AG09319 (cell line): Measurements from ENCODE around the gene CDKN1B.

Source experiments
- DNase-seq: peaks from one replicate; pipeline ENCODE4 v3.0.0-alpha.2; 2010; ENCODE audit warnings: low read depth; ENCODE audit errors: extremely low read depth
- TF ChIP-seq, protein P1 (sequence below): IDR thresholded peaks from 2 replicates; pipeline ENCODE4 v1.5.1; 2011; ENCODE audit warnings: low read depth, mild to moderate bottlenecking, inconsistent platforms, low read length, moderate library complexity

The CDKN1B gene

DNA sequence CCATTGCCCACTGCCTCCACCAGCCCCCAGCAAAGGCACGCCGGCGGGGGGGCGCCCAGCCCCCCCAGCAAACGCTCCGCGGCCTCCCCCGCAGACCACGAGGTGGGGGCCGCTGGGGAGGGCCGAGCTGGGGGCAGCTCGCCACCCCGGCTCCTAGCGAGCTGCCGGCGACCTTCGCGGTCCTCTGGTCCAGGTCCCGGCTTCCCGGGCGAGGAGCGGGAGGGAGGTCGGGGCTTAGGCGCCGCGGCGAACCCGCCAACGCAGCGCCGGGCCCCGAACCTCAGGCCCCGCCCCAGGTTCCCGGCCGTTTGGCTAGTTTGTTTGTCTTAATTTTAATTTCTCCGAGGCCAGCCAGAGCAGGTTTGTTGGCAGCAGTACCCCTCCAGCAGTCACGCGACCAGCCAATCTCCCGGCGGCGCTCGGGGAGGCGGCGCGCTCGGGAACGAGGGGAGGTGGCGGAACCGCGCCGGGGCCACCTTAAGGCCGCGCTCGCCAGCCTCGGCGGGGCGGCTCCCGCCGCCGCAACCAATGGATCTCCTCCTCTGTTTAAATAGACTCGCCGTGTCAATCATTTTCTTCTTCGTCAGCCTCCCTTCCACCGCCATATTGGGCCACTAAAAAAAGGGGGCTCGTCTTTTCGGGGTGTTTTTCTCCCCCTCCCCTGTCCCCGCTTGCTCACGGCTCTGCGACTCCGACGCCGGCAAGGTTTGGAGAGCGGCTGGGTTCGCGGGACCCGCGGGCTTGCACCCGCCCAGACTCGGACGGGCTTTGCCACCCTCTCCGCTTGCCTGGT lies at the start of gene CDKN1B:
TSS of gene CDKN1B (plus strand) at position 576 of the 793 bp plus-strand sequence. CDS start 472 bp downstream, outside the sequence.
- DNase-seq = peak; percentile 97
- TF ChIP-seq, protein P1, sequence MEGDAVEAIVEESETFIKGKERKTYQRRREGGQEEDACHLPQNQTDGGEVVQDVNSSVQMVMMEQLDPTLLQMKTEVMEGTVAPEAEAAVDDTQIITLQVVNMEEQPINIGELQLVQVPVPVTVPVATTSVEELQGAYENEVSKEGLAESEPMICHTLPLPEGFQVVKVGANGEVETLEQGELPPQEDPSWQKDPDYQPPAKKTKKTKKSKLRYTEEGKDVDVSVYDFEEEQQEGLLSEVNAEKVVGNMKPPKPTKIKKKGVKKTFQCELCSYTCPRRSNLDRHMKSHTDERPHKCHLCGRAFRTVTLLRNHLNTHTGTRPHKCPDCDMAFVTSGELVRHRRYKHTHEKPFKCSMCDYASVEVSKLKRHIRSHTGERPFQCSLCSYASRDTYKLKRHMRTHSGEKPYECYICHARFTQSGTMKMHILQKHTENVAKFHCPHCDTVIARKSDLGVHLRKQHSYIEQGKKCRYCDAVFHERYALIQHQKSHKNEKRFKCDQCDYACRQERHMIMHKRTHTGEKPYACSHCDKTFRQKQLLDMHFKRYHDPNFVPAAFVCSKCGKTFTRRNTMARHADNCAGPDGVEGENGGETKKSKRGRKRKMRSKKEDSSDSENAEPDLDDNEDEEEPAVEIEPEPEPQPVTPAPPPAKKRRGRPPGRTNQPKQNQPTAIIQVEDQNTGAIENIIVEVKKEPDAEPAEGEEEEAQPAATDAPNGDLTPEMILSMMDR = no peak

- no peak for DNase-seq
- TF ChIP-seq, protein P1 = no peak
Measured at GRCh38 chr12:12668005-12668404, 49.2 kb upstream of the CDKN1B start.

DNA sequence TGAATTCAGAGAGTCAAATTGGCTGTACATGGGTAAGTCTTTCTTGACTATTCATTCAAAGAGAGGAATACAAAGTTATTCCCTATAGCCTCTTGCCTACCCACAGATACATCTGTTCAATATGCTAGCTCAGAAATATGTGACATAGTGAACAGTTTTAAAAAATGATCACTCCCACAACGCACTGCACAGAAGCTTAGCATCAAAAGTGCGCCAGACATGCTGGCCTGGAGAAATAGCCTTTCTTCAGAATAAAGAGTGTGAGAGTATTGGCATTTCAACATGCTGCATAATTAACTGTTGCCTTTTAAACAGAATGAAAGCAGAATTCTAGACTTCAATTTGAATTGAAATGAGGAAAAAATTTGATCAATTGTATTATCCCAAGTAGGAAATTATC lies 48.1 kb upstream of the CDKN1B start:
- DNase-seq = no peak
- TF ChIP-seq, protein P1 = no peak

GRCh38 chr12:12671850-12672660 lies 45.1 kb upstream of the CDKN1B start:
- TF ChIP-seq, protein P1 = no peak
- DNase-seq = no peak

DNA sequence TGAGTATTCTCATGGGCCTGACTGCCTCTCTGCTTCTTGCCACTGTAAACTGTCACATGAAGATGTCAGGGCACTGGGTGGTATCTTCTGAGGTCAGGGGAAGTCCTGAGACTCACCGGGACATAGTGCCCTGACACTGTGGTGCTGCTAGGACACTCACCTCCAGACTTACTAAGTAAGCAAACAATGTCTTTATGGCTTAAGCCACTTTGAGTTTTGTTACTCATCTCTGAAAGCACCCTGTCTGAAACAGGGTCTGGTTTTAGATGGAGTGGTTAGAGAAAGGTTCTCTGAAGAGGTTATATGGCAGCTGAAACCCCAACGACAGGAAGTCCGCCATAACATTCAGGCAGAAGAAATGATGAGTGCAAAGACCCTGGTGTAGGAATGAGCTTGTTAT lies 43.9 kb upstream of the CDKN1B start:
- TF ChIP-seq, protein P1 = no peak

DNA sequence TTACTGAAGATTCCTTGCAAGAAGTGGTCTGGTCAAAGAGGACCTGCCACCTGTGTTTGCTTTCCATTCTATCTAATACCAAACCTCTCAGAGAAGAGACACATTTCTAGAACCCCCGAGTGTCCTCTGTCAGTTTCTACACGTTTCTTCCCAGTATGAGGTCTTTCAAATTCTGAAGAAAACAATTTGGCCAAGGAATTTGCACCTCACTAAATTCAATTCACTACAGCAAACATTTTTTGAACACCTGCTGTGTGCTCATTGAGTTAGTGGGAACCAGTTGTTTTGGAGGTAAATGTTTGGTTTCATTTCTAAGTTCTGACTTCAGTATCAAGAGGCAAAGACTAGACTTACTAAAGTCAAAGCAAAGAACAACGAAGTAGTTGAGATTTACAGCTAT lies 40.6 kb upstream of the CDKN1B start:
- TF ChIP-seq, protein P1 = no peak
- no peak for DNase-seq

More for the DNA sequence above, 43.9 kb upstream of the CDKN1B start:
- DNase-seq = no peak
